Liver (tissue), 3 donors: Measurements from ENCODE around the gene SLC6A17.

Source experiments
- EGR1 ChIP-seq, 2 donors: IDR thresholded peaks; 2 replicates each; pipeline ENCODE4 v1.6.1; 2016 to 2018; ENCODE audit warnings: antibody characterized with exemption in 2 of 2, low read depth in 2 of 2
- RXRA ChIP-seq, 2 donors: IDR thresholded peaks; 2 replicates each; pipeline ENCODE4 v1.6.1; 2017 to 2018; ENCODE audit warnings: antibody characterized with exemption in 2 of 2, mild to moderate bottlenecking in 1 of 2
- TF ChIP-seq, protein P1 (sequence below): fragments of 150-350 bp; IDR thresholded peaks from 2 replicates; pipeline ENCODE4 v1.5.1; 2017; ENCODE audit warnings: improper control_type of control experiment, low read depth, low read length; ENCODE audit not compliant: missing input control
- TF ChIP-seq, protein P2 (sequence below): IDR thresholded peaks from 2 replicates; pipeline ENCODE4 v1.6.1; 2016; ENCODE audit warnings: antibody characterized with exemption, mild to moderate bottlenecking
- donor health status: healthy.
- donor health status: healthy.

DNA sequence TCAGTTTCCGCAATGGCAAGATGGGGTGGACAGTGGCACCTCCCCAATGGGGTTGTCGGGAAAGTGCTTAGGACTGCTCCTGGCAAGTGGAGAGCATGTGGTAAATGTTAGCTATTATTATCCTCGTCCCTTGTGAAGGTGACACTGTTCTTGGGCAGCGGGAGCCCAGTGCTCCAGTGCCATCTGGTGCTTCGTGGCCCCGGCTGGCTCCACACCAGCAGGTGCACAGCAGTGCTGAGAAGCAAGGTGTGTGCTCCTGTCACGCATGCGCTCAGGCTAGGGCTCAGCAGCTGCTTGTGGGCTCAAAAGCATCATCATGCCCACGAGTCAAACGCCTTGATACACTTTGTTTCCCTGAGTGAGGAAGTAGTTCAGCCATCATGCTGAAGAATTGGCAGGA is 34.9 kb downstream of the SLC6A17 start:
- TF ChIP-seq RXRA (IDR thresholded peaks at IDR 0.05) (no peak), EGR1 (IDR thresholded peaks at IDR 0.05; ENCODE audit: low read depth in 2 of 2) (no peak)
- TF ChIP-seq, protein P1, sequence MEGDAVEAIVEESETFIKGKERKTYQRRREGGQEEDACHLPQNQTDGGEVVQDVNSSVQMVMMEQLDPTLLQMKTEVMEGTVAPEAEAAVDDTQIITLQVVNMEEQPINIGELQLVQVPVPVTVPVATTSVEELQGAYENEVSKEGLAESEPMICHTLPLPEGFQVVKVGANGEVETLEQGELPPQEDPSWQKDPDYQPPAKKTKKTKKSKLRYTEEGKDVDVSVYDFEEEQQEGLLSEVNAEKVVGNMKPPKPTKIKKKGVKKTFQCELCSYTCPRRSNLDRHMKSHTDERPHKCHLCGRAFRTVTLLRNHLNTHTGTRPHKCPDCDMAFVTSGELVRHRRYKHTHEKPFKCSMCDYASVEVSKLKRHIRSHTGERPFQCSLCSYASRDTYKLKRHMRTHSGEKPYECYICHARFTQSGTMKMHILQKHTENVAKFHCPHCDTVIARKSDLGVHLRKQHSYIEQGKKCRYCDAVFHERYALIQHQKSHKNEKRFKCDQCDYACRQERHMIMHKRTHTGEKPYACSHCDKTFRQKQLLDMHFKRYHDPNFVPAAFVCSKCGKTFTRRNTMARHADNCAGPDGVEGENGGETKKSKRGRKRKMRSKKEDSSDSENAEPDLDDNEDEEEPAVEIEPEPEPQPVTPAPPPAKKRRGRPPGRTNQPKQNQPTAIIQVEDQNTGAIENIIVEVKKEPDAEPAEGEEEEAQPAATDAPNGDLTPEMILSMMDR, result no peak
- TF ChIP-seq, protein P2, sequence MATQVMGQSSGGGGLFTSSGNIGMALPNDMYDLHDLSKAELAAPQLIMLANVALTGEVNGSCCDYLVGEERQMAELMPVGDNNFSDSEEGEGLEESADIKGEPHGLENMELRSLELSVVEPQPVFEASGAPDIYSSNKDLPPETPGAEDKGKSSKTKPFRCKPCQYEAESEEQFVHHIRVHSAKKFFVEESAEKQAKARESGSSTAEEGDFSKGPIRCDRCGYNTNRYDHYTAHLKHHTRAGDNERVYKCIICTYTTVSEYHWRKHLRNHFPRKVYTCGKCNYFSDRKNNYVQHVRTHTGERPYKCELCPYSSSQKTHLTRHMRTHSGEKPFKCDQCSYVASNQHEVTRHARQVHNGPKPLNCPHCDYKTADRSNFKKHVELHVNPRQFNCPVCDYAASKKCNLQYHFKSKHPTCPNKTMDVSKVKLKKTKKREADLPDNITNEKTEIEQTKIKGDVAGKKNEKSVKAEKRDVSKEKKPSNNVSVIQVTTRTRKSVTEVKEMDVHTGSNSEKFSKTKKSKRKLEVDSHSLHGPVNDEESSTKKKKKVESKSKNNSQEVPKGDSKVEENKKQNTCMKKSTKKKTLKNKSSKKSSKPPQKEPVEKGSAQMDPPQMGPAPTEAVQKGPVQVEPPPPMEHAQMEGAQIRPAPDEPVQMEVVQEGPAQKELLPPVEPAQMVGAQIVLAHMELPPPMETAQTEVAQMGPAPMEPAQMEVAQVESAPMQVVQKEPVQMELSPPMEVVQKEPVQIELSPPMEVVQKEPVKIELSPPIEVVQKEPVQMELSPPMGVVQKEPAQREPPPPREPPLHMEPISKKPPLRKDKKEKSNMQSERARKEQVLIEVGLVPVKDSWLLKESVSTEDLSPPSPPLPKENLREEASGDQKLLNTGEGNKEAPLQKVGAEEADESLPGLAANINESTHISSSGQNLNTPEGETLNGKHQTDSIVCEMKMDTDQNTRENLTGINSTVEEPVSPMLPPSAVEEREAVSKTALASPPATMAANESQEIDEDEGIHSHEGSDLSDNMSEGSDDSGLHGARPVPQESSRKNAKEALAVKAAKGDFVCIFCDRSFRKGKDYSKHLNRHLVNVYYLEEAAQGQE, result no peak
